Glomerular visceral epithelial cell (primary cell): ENCODE measurements around the gene MMP28.

Source experiments
- DNase-seq: peaks from one replicate; pipeline ENCODE4 v3.0.0-alpha.2; 2016; ENCODE audit errors: extremely low spot score

Gene MMP28

DNA sequence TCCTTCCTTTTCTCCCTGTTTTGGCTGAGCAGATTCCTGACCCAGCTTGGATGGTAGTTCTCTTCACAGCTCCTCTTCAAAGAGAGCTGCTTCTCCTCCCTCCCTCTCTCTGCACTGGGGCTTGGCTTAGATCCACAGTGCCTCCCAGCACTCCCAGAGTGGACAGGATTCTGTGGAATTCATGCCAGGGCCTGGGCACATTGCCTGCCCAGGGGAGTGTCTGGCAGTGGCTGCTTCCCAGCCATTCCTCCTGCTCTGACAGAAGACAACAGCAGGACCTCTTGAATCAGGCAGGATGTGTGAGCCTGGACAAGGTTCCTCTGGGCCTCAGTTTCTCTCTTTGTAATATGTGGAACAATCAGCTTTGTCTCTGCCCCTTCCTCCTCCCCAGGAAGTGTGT, 4.5 kb upstream of the MMP28 start:
- DNase-seq, result peak; percentile 72

DNA sequence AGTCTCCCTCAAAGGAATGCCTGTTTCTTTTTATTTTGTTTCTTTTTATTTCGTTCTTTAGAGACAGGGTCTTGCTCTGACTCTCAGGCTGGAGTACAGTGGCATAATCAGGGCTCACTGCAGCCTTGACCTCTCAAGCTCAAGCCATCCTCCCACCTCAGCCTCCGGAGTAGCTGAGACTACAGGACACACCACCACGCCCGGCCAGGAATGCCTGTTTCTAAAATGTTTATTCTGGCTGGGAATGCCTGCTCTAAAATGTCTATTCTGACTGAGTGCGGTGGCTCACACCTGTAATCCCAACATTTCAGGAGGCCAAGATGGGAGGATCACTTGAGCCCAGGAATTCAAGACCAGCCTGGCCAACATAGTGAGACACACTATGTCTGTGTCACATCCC, 2.5 kb upstream of the MMP28 start:
- DNase-seq, result no peak

DNA sequence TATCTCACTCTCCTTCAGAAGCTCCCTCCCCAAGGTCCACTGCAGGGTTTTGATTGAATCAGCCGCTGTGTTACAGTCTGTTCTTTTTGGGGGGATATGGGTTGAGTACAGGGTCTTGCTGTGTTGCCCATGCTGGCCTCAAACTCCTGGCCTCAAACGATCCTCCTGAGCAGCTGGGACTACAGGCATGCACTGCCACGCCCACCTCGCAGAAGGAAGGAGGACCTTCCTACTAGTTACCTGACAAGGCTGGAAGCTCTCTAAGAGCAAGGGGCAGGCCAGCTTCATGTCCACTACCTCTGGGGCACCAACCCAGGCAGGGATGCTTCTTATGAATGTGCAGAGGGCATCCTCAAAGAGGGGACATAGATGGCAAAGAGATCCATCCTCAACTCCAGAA, 1.9 kb upstream of the MMP28 start:
- no peak for DNase-seq

DNA sequence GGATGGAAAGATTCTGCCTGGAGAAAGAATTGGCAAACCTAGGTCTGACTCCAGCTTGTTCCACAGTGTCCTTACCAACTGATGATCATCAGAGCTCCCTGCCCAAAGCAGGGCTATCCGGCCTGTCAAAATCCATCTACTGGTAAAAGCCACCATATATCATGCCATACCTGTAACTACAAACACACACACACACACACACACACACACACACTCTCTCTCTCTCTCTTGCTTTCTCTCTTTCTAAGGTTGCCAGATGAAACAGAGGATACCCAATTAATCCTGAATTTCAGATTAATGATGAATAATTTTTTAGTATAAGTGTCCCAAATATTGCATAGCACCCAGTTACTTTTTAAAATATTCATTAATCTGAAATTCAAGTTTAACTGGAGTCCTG, 1.5 kb upstream of the MMP28 start:
- DNase-seq, result no peak

DNA sequence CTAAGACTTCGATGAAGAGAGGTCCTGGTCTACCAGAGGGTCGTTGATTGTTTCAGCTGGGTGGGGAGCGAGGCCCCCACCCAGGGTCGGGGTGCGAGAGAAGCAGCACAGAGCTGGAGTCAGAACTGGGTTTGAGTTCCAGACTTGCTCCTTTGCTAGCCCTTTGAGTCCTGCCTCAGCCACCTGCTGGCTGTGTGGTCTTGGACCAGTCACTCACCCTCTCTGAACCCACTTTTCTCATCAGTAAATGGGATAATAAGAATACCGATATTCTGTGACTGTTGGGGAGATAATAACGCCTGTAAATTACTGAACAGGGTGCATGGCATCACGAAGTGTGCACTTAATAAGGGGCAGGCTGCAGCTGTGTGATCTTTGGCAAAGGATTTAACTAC, 427 bp upstream of the MMP28 start:
- no peak for DNase-seq

DNA sequence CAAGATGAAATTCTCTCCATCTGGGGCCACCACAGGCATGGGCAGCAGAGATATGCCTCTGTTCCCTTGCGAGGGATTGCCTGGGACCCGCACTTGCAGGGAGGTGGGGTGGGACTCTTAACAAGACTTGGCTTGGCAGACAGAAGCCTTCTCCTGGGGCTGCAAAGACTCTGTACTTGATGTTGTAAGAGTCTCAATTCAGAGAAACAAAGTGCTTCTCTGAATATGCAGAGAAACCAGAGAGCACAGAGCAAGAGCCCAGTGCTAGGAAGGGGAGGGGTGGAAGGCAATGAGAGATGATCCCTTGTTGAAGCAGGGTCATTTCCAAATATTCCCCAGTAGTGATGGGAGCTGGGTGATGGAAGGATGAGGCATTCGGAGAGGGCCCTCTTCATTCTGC, 2.2 kb downstream of the MMP28 start:
- no peak for DNase-seq

DNA sequence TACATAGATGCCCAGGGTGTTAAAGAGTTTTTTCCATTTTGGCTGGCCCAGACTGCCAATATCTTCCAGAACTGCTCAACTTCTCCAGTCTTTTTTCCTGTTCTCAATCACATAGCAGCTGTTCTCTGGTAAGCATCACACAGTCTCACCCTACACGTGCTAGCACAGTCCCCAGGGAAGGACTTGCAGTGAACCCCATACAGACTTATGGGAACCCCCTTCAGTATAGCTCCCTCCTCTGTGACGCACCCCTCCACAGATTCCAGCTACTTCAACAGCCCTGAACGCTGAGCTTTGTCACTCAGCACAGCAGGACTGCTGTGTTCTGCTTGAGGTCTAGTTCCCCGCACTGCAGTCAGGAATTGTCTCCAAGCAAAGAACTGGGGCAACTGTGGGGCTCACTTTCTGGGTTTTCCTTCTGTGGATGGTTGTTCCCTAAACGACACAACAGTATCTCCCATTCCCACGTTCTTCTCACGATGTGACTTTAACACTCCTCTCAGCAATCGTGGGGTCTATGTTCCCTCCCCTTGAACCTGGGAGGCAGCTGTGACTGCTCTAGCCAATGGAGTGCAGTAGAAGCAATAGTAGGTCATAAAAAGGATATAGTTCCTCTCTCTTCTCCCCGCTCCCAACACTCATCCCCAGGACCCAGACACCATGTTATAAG, 3.6 kb downstream of the MMP28 start:
- DNase-seq, result no peak

DNA sequence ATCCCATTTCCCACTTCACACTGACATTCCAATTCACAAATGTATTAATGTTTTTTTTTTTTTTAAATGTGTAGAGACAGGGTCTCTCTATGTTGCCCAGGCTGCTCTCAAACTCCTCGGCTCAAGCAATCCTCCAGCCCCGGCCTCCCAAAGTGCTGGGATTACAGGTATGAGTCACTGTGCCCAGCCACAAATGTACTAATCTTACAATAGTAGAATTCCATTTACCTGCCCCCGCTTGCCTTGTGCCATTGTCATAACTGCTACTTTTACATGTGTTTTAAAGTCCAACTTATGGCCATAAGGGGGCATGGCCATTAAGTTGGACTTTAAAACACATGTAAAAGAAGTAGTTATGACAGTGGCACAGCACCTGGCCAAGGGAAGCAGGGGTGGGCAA, 4.6 kb downstream of the MMP28 start:
- DNase-seq, result no peak

DNA sequence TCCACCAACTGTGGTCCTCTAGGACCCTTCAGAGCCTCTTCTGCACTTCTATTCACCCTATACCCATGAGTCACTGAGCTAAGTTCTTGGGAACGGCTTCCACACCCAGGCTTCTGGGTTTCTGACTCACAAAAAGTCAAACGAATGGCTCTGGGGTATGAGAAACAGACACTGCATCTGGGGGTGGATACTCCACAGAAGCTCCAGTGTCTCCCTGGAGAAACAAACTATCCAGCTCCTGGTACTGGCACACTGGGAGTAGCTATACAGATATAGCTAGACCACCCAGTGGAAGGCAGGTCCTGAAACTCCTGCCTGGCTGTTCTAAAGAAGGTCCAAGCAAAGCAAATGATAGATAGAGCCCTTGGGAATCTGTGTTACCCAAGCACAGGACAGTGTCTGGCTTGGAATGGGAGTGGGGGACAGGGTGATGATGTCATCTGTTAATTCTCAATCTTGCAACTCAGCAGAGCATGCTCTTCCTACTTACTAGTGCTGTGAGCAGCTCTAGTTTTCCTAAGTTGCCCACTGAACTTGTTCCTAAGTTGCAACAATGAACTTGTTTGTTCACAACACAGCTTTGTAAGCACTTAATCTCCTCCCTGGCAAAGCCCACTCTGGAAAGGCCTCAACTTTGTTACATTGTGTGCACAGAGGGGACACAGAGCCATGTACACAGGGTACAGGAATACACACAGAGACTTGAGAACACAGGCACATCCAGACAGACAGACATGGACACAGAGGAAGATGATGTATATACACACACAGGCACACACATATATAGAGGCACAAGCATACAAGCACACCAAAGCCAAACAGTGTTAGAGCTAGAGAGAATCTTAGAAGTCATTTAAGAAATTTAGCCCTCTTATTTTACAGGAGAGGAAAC, 6.7 kb downstream of the MMP28 start:
- peak; percentile 77 for DNase-seq

DNA sequence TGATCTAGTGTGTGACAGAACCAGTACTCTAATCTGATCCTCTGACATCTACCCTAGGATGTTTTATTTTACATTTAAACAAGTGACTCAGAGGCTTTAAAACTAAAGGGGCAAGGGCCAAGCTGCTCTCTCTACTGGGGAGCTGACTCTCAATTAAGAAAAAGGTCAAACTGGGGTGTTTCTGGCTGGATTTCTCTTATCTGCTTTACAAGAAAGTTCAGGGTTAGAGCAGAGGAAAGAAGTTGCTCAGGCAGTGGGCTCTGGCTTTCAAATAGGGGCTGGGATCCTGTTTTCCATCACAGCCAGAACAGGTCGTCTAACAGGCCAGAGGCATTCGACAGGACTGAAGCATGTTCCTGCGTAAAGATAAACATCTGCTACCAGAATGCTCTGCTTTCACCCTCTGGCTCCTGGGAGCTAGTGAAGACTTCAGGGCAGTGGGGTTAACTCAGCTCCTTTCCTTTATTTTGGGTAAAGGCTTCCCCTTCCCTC, 8.5 kb downstream of the MMP28 start:
- DNase-seq, result no peak

DNA sequence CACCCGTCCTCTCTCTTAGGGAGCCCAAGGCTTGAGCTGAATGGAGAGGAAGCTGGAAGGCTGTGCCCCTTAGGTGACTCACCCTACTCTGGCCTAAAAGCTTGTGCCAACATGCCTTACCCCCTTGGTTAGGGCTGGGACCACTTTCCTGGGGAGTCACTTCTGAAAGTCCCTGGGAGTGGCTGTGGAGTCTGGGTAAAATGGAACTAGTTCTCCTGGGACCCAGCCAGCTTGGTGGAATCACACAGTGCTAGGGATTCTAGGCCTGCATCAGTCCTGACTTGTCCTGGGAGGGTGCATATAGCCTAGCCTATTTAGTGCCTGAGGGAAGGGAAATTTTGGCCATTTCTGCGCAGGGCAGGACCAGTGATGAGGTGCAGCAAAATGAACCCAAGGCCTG, 10.5 kb downstream of the MMP28 start:
- DNase-seq, result peak; percentile 22

DNA sequence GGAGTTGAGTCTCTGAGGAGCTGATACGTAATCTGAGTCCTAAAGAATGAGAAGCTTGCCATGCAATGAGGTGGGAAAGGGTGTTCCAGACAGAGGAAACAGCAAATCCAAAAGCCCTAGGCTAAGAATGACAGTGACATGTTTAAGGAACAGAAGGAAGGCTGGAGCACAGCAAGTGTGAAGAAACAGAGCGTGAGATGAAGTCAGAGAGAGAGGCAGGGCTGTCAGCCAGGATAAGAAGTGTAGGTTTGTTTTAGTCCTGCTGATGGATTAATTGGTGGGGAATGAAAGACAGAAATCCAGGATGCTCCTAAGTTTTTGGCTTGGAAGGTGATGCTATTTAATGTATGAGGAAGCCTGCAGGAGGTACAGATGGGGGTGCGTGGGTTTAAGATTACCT, 14.5 kb downstream of the MMP28 start:
- no peak for DNase-seq

DNA sequence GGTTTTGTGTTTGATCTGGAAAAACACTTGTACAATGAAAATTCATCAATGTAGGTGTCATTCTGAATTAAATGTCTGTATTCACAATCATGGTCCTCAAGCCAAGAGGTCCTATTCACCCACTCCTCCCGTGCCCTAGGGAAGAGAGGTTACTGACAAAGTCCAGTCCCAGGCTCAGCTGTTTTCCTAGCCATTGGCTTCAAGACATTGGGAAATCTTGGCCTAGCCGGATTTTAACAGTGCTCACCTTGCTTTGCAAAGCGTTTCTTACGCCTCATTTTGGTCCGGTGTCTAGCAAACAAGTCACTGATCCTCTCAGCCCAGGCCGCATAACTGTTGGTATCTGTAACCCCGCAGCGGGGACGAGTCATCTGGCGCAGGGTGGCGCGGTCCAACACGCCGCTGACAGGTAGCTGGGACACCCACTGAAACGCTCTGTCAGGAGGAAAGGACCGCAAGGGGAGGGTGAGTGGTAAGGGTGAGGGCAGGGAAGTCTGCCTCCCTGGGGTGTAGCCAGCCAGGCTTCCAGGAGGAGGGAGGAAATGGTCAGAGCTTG, 16.7 kb downstream of the MMP28 start:
- peak; percentile 49 for DNase-seq

DNA sequence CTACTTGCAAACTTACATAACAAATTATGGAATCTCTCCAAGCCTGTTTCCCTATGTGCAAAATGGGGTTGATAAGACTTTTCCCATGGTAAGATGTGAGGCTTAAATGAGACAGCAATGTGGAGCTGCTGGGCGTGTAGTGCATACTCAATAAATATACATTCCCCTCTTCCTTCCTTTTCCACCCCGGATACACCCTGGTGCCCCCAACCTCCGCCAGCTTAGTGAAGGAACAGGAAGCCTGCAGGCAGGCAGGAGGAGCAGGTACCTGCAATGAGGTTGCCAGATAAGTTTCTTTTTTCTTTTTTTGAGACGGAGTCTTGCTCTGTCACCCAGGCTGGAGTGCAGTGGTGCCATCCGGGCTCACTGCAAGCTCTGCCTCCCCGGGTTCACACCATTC, 19.9 kb downstream of the MMP28 start:
- DNase-seq, result no peak

DNA sequence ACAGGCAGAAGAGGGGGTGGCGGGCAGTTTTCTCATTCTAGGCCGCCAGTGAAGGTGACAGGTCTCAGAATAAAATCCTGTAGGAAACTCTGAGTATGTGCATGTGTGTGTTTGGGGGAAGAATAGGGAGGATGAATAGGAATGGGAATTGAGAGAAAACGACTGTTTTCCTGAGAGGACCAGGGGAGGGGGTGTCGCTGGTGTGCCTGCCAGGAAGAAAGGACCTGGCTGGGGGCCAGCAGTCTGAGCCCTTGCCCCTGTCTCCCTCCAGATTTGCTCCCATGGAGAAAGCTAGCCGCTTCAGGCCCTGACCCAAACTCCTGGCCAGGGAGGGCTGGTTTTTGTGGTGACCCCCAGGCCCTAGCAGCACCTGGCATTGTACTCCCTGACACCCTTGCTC, 20.4 kb downstream of the MMP28 start:
- no peak for DNase-seq

DNA sequence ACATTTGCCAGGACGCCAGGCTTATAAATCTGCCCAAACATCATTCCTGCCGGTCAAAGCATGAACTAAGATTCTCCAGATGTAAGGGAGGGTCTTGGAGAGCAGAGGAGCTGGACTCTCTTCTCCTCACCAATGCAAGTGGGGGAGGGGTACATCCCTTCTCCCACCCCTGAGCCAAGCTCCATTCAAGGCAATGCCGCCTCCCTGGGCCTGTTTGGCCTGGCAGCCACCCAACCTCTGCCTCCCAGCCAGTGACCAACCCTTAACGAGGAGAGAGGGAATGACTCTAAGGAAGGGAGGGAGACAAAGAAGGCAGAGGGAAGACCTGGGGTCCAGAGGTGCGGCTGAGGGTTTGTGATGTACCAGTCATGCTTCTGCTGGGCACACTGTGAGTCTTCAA, 20.9 kb downstream of the MMP28 start:
- DNase-seq, result peak; percentile 68

DNA sequence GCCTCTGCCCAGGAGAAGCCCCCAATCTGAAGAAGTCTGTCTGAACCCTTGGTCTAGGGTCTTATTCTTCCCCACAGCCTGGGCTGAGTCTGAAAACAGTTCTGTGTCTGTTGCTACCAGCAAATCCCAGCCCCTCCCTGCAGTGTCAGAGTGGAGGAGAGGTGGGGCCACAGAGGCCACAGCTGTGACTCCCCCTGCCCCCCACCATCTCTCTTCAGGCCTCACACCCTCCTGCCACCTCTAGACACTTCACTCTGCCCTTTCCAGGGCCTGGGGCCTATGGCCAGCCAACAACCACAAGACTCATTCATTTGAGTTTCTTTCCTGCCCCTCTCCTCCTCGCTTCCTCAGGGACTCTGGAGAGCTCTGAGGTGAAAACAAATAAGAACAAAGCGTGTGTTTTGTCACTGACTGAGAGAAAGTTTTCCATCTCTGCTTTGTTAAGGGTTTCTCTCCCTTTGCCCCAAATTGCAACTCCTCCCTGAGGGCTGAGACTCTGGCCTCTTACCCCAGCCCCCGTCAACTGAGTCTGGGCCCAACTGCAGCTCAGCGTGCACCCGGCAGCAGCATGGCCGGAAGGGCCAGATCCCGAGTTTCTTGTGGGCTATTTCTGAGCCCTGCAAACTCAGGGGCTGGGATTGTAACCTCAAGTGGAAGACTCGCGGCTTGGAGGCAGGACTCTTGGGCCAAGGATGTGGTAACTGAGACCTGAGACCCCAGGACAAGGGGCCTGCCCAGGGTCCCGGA, 21.6 kb downstream of the MMP28 start:
- no peak for DNase-seq

DNA sequence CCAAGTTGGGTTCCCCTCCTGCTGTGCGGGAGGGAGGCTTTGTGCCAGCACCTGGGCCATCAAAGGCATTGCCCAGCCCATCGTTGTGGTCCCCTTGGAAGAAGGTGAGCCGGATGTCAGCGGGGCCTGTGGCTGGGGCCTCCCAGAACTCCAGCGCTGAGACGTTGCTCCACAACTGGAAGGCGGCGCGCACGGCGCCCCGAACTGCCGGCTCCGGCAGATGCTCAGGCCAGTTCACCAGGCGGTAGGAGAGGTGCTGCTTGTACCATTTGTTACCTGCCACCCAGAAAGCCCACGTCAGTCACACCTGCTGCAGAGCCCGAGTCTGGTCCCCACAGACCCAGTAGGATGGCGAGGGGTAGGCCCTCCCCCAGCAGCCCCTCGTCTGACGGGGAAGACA, 22.3 kb downstream of the MMP28 start:
- no peak for DNase-seq

DNA sequence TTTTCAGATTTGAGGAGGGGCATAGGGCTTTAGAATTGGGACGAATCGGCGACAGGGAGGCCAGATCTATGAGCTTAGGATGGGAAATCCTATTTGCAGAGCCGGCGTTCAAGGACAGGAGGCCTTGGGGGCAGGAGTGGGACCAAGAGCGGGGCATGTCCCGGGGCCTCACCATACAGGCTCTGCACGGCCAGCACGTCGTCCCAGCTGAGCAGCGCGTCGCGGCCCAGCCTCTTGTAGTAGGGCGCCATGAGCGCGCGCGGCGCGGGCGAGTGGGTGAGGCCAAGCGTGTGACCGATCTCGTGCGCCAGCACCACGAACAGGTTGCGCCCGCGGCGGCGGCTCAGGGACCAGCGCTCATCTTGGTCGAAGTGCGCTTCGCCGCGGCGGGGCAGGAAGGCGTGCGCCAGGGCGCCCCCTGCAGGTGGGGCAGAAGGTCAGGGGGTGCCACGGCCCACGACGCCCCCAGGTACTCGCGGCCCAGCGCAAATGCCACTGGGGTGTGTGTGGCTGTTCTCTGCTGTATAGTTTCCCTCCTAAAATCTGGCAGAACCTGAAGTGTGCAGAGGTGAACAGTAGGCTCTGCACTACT, 25.4 kb downstream of the MMP28 start:
- no peak for DNase-seq

DNA sequence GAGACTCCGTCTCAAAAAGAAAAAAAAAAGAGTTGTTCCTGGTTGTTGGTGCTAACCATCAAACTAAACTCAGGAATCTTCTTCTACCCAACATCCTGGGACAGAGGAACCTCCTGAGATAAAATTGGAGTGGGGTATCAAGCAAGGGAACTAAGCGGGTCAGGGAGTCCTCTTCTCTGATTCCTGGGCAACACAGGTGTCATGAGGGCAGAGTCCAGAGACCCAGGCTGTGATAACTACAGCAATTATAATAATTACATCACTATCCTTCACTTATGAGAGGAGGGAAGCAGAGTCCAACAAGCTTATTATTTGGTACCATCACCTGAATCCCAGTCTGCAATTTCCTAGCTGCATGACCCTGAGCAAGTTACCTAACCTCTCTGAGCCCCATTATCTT, 26.6 kb downstream of the MMP28 start:
- no peak for DNase-seq

DNA sequence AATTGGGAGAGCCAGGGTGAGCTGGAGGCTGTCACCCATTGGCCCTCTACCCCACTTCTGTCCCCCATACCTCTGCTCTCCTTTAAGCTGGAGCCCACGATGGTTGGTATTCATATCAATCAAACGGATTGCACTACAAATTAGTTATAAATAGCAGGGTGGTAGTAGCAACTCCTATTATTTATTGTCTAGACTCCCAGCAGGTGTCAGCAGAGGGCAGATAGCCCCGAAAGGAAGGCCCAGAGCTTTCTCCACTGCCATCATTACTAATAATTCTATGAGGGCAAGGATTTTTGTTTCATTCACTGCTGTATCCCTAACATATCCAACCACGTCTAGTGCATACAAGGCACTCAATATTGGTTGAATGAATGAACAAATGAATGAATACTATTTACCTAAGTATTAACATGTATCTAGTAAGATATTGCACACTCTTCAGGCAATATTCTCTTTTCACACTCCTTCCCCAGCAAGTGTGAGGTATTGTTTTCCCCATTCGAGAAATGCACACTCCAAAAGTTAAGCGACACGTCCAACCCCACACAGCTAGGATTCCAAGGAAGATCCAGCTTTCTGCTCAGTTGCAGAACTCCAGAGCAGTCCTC, 28.4 kb downstream of the MMP28 start:
- peak; percentile 58 for DNase-seq
